HG02610 (cell line): ENCODE results near the gene EFTUD2.
"Not testable (repeated sequence)": the region's sequence is repeated elsewhere in the genome, so short reads cannot be mapped to it uniquely, and the experiment has no call there.

Source experiments
- ATAC-seq: cut with Tn5 transposase; IDR thresholded peaks from one replicate; pipeline ENCODE4 v1.9.1; 2021; ENCODE audit warnings: mild to moderate bottlenecking, moderate library complexity; ENCODE audit not compliant: unreplicated experiment

Gene EFTUD2

GRCh38 chr17:44820631-44821212, 78.5 kb downstream of the EFTUD2 start:
- no peak for ATAC-seq

GRCh38 chr17:44818508-44818907, 80.7 kb downstream of the EFTUD2 start:
- not testable (repeated sequence) for ATAC-seq

- no peak for ATAC-seq
Observed at GRCh38 chr17:44812263-44812662, 87.0 kb downstream of the EFTUD2 start.

- ATAC-seq, result not testable (repeated sequence)
Observed at GRCh38 chr17:44808656-44809388, 90.4 kb downstream of the EFTUD2 start.

- no peak for ATAC-seq
Observed at GRCh38 chr17:44808156-44808555, 91.1 kb downstream of the EFTUD2 start.

- no peak for ATAC-seq
Observed at GRCh38 chr17:44807817-44808155, 91.5 kb downstream of the EFTUD2 start.

GRCh38 chr17:44807093-44807816, 92.0 kb downstream of the EFTUD2 start:
- ATAC-seq, result no peak

- ATAC-seq, result no peak
Observed at GRCh38 chr17:44804302-44805089, 94.7 kb downstream of the EFTUD2 start.

GRCh38 chr17:44801880-44802279, 97.4 kb downstream of the EFTUD2 start:
- ATAC-seq, result no peak
